Activated T-cell treated with anti-CD3 and anti-CD28 coated beads, Interleukin-2, amount 50 U/mL, for 72 hours (primary cell): ENCODE results near the gene MXI1. TPM values are rescaled to one million over a fixed set of nuclear protein-coding genes. Genes with fewer than 3 reads are reported as not detected.
"Not testable (repeated sequence)": the region's sequence is repeated elsewhere in the genome, so short reads cannot be mapped to it uniquely, and the experiment has no call there.

Experiments
- ATAC-seq, 2 donors: fragments of 150-1000 bp; cut with Tn5 transposase; replicated peaks in 1 of 2; 2 replicates each; pipeline ENCODE4 v1.10.0; 2021; ENCODE audit warnings: moderate library complexity in 2 of 2, mild to moderate bottlenecking in 1 of 2
- DNase-seq, 2 donors: peaks; one replicate each; pipeline ENCODE4 v3.0.0; 2021 to 2022; ENCODE audit warnings: mixed read lengths in 1 of 2
- H3K27ac Mint-ChIP-seq: one replicate; pipeline ENCODE4 v1.8.0; 2022; ENCODE audit warnings: mild to moderate bottlenecking, moderate library complexity, mixed read lengths
- H3K27me3 Mint-ChIP-seq: one replicate; pipeline ENCODE4 v1.8.0; 2022; ENCODE audit warnings: low read depth, mixed read lengths
- H3K36me3 Mint-ChIP-seq, 2 donors: one replicate each; pipeline ENCODE4 v1.8.0; 2022; ENCODE audit warnings: mixed read lengths in 2 of 2, mild to moderate bottlenecking in 1 of 2; ENCODE audit not compliant: insufficient read depth in 2 of 2
- H3K4me1 Mint-ChIP-seq: one replicate; pipeline ENCODE4 v1.8.0; 2022; ENCODE audit warnings: low read depth, mixed read lengths
- H3K4me3 Mint-ChIP-seq, 2 donors: one replicate each; pipeline ENCODE4 v1.8.0; 2022; ENCODE audit warnings: mild to moderate bottlenecking in 2 of 2, mixed read lengths in 2 of 2, moderate library complexity in 2 of 2
- H3K9me3 Mint-ChIP-seq, 2 donors: one replicate each; pipeline ENCODE4 v1.8.0; 2022; ENCODE audit warnings: mixed read lengths in 2 of 2
- total RNA-seq, 2 donors: library from RNA; stranded (reverse); gene quantifications; one replicate each; pipeline ENCODE4 v1.2.3, GENCODE V29; 2022

MXI1 gene
- total RNA-seq, 2 donors from 2014 or later, result 19.4 to 36.8 TPM

- no peak overlapping the region for H3K27ac Mint-ChIP-seq
- H3K9me3 Mint-ChIP-seq, result no peaks in the 10 kb centered on the region
- H3K4me1 Mint-ChIP-seq, result peaks cover 31% of the 10 kb centered on the region
- H3K27me3 Mint-ChIP-seq, result peaks cover 25% of the 10 kb centered on the region
- ATAC-seq, result no peak
- peaks cover 5 to 11% of the 10 kb centered on the region in 2 donors for H3K36me3 Mint-ChIP-seq
- no peak overlapping the region for H3K4me3 Mint-ChIP-seq
- no peak for DNase-seq
Measured at GRCh38 chr10:110244550-110244949, 37.1 kb downstream of the MXI1 start.

- peaks cover 34% of the 10 kb centered on the region for H3K4me1 Mint-ChIP-seq
- not testable (repeated sequence) for H3K9me3 Mint-ChIP-seq, H3K4me3 Mint-ChIP-seq, DNase-seq, H3K27ac Mint-ChIP-seq, ATAC-seq
- H3K36me3 Mint-ChIP-seq, result peaks cover 5 to 11% of the 10 kb centered on the region in 2 donors
- peaks cover 25% of the 10 kb centered on the region for H3K27me3 Mint-ChIP-seq
Measured at GRCh38 chr10:110247833-110248232, 40.4 kb downstream of the MXI1 start.

DNA sequence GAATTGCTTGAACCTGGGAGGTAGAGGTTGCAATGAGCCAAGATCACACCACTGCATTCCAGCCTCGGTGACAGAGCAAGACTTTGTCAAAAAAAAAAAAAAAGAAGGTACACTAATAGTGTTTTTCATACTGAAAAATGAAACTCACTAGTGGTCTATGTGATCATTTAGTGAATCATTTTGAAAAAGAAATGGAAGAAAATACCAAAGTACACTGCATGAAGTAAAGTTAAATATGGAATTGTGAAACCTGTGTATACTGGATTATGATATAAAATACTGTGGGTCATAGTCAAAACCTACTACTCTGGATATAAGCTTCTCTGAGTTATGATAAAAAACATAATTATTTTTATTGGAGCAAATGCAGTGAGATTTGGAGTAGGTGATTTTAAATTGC is 42.1 kb downstream of the MXI1 start:
- Mint-ChIP-seq H3K36me3 (peaks cover 6 to 11% of the 10 kb centered on the region in 2 donors), H3K4me1 (peaks cover 37% of the 10 kb centered on the region), H3K4me3 (peak overlapping the region in 1 of 2 donors; percentile 33), H3K27ac (peak overlapping the region; percentile 75), H3K27me3 (peaks cover 35% of the 10 kb centered on the region)
- peak; percentile 68 to 74 for ATAC-seq
- not testable (repeated sequence) for DNase-seq, H3K9me3 Mint-ChIP-seq

DNA sequence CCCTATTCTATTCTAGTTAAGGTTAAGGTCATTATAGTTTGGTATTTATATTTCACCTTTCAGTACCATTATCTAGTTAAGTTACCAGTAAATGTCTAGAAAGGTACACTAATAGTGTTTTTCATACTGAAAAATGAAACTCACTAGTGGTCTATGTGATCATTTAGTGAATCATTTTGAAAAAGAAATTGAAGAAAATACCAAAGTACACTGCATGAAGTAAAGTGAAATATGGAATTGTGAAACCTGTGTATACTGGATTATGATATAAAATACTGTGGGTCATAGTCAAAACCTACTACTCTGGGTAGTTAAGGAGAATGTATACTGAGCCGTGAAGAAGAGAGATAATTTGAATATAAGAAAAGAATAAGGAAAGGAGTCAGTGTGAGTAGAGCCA is 44.0 kb downstream of the MXI1 start:
- peak; percentile 80 to 88 for ATAC-seq
- H3K36me3 Mint-ChIP-seq, result peaks cover 8 to 10% of the 10 kb centered on the region in 2 donors

DNA sequence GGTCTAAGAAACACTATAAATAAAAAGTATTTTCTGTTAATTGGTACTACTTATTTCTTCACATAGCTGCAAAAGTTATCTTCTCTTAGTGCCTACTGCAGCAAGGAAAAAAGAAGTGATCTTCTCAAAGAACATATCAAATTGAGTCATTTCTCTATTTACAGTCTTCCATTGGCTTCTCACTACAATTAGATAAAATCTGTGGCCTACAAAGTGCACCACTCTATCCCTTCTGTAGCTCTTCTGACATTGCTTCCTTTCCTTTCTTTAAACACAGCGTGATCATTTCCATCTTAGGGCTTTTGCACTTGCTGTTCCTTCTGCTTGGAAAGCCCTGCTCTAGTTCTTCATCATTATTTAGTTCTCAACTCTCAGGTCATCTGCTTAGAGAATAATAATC is 44.7 kb downstream of the MXI1 start:
- Mint-ChIP-seq H3K27me3 (peaks cover 23% of the 10 kb centered on the region), H3K4me3 (peak overlapping the region in 1 of 2 donors; percentile 0), H3K36me3 (peaks cover 6 to 10% of the 10 kb centered on the region in 2 donors), H3K27ac (no peak overlapping the region), H3K9me3 (no peaks in the 10 kb centered on the region), H3K4me1 (peaks cover 36% of the 10 kb centered on the region)
- DNase-seq, result no peak
- peak; percentile 20 to 33 for ATAC-seq

More for the DNA sequence above, 44.0 kb downstream of the MXI1 start:
- H3K9me3 Mint-ChIP-seq, DNase-seq: not testable (repeated sequence)
- peaks cover 36% of the 10 kb centered on the region for H3K4me1 Mint-ChIP-seq
- H3K4me3 Mint-ChIP-seq, result peak overlapping the region; percentile 20 to 68
- H3K27ac Mint-ChIP-seq, result peak overlapping the region; percentile 69
- H3K27me3 Mint-ChIP-seq, result peaks cover 25% of the 10 kb centered on the region

- Mint-ChIP-seq H3K4me1 (peaks cover 31% of the 10 kb centered on the region), H3K36me3 (peaks cover 5 to 7% of the 10 kb centered on the region in 2 donors), H3K4me3 (peak overlapping the region in 1 of 2 donors; percentile 26), H3K27ac (no peak overlapping the region), H3K9me3 (no peaks in the 10 kb centered on the region), H3K27me3 (peaks cover 24% of the 10 kb centered on the region)
- no peak for DNase-seq
- ATAC-seq, result no peak
Measured at GRCh38 chr10:110254467-110254866, 47.1 kb downstream of the MXI1 start.

- DNase-seq, result no peak
- H3K4me3 Mint-ChIP-seq, result no peak overlapping the region
- no peak for ATAC-seq
- H3K27ac Mint-ChIP-seq, result no peak overlapping the region
- peaks cover 7% of the 10 kb centered on the region for H3K4me1 Mint-ChIP-seq
- H3K36me3 Mint-ChIP-seq, result peaks cover 5 to 7% of the 10 kb centered on the region in 2 donors
- H3K27me3 Mint-ChIP-seq, result peaks cover 23% of the 10 kb centered on the region
- H3K9me3 Mint-ChIP-seq, result no peaks in the 10 kb centered on the region
Measured at GRCh38 chr10:110258542-110258941, 51.1 kb downstream of the MXI1 start.

DNA sequence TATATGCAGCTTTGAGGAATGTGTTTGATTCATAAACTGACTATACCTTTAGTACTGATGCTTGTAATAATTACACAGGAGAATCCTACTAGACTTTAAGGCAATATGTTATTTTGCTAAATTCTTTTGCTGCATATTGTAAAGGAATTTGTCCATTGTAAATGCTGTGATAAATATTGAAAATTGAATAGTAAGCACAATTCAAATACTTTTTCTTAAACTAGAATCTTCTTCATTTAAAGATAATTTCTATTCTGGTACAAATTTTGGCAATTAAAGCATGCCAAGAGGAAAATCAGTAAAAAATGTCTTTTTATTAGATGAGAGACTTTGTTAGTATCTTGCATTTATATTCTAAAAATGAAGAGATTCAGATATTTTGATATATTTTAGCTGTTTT is 51.9 kb downstream of the MXI1 start:
- Mint-ChIP-seq H3K4me1 (peaks cover 4% of the 10 kb centered on the region), H3K4me3 (no peak overlapping the region), H3K27ac (no peak overlapping the region), H3K9me3 (no peaks in the 10 kb centered on the region), H3K27me3 (peaks cover 16% of the 10 kb centered on the region), H3K36me3 (peaks cover 5 to 7% of the 10 kb centered on the region in 2 donors)
- DNase-seq (no peak), ATAC-seq (no peak)

GRCh38 chr10:110260746-110261477 is 53.5 kb downstream of the MXI1 start:
- no peak for ATAC-seq
- Mint-ChIP-seq H3K9me3 (no peaks in the 10 kb centered on the region), H3K36me3 (peaks cover 0 to under 1% of the 10 kb centered on the region in 2 donors), H3K4me1 (no peaks in the 10 kb centered on the region), H3K4me3 (no peak overlapping the region), H3K27ac (no peak overlapping the region), H3K27me3 (peaks cover 10% of the 10 kb centered on the region)
- no peak for DNase-seq

GRCh38 chr10:110263164-110263563 is 55.8 kb downstream of the MXI1 start:
- DNase-seq (no peak), ATAC-seq (no peak)
- Mint-ChIP-seq H3K27ac (no peak overlapping the region), H3K4me3 (no peak overlapping the region), H3K27me3 (no peaks in the 10 kb centered on the region), H3K36me3 (no peaks in the 10 kb centered on the region), H3K4me1 (peaks cover 9% of the 10 kb centered on the region), H3K9me3 (no peaks in the 10 kb centered on the region)

DNA sequence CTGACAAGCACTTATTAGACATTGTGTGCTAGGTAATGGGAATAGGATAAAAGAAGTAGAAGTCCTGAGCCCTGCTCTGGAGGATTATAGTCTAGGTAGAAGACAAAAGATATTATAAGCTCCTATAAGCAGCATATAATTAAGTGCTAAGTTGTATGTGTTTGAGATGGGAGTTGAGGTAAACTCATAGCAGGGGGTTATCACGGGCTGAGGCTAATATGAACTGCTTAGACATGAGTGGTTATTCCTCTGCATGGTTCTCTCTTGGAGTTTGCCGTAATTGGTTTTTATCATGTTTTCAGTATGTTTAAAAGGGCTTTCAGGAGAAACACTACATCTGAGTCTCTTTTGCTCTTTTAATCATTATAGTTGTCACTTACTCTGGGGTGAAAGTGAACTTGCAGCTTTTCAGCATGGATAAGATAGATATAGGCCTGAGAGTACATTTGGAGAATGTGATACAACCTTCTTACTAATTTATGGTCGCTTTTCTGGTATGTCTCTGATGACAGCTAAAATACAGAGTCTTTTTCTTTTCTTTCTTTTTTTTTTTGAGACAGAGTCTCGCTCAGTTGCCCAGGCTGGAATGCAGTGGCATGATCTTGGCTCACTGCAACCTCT is 58.3 kb downstream of the MXI1 start:
- Mint-ChIP-seq H3K4me1 (peaks cover 28% of the 10 kb centered on the region), H3K9me3 (no peaks in the 10 kb centered on the region), H3K27me3 (no peaks in the 10 kb centered on the region), H3K36me3 (no peaks in the 10 kb centered on the region), H3K4me3 (no peak overlapping the region), H3K27ac (no peak overlapping the region)
- DNase-seq (no peak), ATAC-seq (no peak)

DNA sequence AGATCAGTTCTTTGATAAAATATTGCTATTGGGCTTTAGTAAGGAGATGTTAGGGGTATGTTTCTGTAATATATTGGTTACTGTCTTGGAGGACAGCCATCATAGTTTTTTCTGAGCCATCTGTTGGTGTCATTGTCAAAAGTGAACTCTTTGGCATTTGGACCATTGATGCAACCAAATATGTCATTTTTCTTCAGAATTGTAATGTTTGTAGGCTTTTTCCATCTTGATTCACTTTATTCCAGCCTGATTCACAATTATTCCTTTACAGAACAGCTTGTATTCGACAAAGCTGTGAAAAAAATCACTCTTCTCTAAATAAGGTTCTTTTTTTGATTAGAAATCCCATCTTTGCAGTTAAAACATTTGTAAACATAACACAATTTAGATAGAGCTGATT is 59.9 kb downstream of the MXI1 start:
- Mint-ChIP-seq H3K4me3 (no peak overlapping the region), H3K27ac (no peak overlapping the region), H3K4me1 (peaks cover 28% of the 10 kb centered on the region), H3K36me3 (no peaks in the 10 kb centered on the region), H3K27me3 (peaks cover 11% of the 10 kb centered on the region), H3K9me3 (no peaks in the 10 kb centered on the region)
- no peak for DNase-seq
- no peak for ATAC-seq

DNA sequence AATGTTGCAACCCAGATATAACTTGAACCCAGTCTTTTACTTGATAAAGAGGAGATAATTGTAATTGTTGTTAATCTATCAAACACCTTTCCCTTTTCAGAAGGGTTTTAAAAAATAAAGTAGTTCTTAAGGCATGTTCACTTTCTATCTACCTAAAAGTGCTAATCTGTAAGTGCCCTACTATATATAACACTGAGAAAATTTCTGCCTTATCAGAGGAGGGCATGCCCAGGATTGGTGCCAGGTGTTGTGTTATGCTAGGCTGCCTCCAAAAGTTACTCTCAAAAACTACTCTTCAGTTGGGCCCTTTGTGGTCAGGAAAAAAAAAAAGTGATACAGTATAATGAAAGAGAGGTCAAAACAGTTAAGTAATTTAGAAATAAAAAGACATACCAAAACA is 61.0 kb downstream of the MXI1 start:
- H3K9me3 Mint-ChIP-seq, result no peaks in the 10 kb centered on the region
- no peak for ATAC-seq
- H3K4me1 Mint-ChIP-seq, result peaks cover 34% of the 10 kb centered on the region
- no peak for DNase-seq
- no peaks in the 10 kb centered on the region for H3K36me3 Mint-ChIP-seq
- no peak overlapping the region for H3K27ac Mint-ChIP-seq
- H3K4me3 Mint-ChIP-seq, result no peak overlapping the region
- H3K27me3 Mint-ChIP-seq, result peaks cover 11% of the 10 kb centered on the region
